MV-4-11 (cell line): ENCODE results near the gene TECR.
A peak's percentile ranks its signal among the peaks of the same experiment; 100 is the strongest.

Experiments used
- DNase-seq: peaks from one replicate; lab custom pipeline; 2025; lab: John Stamatoyannopoulos, UW

Gene TECR

DNA sequence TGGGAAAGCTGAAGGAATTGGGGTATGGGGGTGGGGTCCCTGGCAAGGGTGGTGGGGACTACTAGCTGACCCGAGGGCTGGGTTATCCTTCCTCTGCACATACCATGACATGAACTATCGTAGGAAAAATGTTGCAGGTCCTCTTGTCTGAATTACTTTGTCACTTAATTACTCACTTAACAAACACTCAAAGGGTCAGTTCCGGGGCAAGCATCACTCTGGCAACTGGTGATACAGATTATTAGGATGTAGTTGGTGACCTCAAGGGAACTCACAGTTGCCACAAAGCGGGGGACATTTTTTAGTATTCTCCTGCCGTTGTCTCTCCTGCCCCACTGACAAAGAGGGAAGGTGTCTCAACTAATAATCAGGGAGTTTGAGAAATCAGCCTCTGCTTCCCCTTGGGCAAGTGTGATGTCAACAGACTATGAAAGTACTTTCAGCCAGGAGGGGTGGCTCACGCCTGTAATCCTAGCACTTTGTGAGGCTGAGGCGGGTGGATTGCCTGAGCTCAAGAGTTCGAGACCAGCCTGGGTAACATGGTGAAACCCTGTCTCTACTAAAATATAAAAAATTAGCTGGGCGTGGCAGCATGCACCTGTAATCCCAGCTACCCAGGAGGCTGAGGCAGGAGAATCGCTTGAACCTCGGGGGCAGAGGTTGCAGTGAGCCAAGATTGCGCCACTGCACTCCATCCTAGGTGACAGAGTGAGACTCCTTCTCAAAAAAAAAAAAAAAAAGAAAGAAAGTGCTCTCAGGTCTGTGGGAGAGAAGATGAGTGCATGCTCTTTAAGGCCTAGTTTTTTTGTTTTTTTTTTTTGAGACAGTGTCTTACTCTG lies 21.5 kb upstream of the TECR start:
- peak; percentile 69 for DNase-seq

- peak; percentile 96 for DNase-seq
Observed at GRCh38 chr19:14510311-14511228, 18.8 kb upstream of the TECR start.

- no peak for DNase-seq
Observed at GRCh38 chr19:14511229-14511593, 18.2 kb upstream of the TECR start.

DNA sequence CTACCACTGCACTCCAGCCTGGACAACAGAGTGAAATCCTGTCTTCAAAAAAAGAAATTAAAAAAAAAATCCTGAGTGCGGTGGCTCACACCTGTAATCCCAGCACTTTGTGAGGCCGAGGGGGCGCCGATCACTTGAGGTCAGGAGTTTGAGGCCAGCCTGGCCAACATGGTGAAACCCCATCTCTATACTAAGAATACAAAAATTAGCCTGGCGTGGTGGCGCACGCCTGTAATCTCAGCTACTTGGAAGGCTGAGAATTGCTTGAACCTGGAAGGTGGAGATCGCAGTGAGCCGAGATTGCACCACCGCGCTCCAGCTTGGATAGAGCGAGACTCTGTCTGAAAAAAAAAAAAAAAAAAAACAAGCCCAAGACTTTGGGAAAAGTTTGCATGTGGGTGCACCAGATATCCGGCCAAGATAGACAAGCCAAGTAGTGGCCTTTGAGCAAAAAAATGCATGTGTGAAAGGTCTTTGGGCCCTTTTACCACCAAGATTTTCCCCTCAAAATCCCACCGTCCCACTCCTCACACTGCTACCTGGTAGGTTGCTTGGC lies 16.9 kb upstream of the TECR start:
- no peak for DNase-seq

DNA sequence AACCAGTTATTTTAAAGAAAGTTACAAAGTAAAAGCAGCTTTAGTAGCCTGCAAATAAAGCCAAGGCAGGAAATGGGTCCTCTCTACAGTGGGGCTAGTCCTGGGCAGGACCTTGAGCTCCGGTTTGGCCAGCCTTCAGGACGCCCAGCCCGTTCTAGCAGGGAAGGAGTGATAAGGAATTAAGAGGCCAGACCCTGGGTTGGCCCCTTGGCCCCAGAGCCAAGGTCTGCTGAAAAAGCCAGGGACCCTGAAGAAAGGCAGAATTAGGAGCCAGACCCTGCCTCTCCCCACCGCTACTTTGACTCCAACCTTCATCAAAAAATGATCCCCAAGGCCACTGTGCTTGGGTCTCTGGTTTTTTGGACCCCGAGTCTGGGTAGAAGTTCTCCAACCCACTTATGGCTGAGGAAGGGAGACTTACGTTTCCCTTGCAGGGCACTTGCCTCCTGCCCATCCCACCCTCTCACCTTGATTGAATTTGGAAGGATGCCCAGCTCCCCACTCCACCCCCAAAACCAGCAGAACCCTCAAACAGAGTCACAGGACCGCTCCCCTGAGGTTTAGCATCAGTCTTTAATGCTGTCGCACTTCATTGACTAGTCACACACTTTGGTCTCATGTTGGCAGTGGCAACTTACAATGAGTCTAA lies 15.1 kb upstream of the TECR start:
- no peak for DNase-seq

- DNase-seq, result no peak
Observed at GRCh38 chr19:14515501-14516047, 13.8 kb upstream of the TECR start.

- no peak for DNase-seq
Observed at GRCh38 chr19:14516048-14516534, 13.3 kb upstream of the TECR start.

DNA sequence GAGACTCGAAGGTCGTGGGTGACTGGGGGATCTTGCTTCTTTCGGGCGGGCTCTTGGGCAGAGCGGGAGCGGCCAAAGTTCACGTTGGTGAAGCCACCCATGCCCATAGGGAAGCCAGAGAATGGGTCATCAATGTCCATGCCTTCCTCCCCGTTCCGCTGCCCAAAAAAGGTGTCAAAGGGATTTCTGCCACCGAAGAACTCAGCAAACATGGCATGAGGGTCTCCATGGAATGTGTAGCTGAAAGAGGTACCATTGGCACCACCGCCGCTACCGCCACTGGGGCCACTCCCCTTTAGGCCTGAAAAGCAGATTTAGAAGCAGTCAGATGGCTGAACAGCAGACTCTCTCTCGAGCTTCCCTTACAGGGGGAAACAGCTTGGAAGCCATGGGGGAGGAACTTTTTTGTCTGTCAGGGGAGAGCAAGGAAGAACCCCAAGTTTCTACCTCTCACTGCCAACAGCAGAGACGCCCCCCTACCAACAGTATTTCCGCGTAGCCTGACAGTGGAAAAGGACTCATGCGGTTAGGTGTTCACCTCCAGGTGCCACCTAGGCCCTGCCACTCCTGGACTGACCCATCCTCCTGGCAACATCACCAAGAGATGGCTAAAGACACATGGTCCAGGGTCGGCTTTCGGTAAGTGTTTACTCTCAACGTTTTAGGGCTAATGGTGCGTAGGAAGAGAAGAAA lies 12.5 kb upstream of the TECR start:
- DNase-seq, result no peak

DNA sequence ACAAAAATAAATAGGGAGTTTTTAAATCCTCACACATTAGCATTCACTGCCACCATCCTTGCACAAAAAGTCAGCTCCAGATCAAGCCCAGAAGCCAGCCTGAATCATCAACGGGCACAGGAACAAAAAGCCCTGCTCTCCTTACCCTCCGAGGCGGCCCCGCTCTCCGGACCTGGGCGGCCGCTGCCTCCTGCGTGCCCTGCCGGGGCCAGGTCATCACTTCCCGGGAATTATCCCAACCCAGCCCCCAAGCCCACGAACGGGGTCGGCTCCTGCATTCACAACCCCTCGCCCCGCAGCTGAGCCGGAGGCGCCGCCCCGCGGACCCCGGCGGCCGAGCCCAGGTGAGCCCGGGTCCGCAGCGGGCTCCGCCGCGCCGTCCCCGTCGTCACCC lies 12.0 kb upstream of the TECR start:
- DNase-seq, result no peak

DNA sequence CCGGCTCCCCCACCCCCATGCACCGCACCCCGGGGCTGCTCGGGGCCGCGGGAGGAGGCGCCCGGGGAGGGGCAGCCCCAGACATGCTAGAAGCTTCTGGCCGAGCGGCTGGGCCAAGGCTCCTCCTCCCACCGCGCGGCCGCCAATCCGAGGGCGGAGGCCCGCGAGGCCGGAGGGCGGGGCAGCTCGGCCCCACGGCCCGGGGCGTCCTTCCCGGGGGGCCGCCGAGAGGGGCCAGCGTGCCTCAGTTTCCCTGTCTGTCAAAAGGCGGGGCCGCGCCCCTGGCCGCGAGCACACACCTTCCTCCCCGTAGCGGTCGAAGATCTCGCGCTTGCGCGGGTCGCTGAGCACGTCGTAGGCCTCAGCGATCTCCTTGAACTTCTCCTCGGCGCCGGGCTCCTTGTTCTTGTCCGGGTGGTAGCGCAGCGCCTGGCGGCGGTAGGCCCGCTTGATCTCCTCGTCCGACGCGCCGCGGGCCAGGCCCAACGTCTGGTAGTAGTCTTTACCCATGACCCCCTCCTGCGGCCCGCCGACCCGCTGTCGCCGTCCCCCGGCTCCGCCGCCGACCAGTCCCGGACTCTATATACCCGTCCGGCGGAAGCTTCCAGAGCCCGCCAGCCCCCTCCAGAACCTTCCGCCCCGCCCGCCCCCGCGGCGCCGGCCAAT lies 11.4 kb upstream of the TECR start, which contains the start of gene DNAJB1:
TSS of gene DNAJB1 (minus strand) at position 558 of the 666 bp plus-strand sequence. CDS start at position 510, 48 bp downstream.
- peak; percentile 69 for DNase-seq

- no peak for DNase-seq
Observed at GRCh38 chr19:14519245-14519859, 10.0 kb upstream of the TECR start.

DNA sequence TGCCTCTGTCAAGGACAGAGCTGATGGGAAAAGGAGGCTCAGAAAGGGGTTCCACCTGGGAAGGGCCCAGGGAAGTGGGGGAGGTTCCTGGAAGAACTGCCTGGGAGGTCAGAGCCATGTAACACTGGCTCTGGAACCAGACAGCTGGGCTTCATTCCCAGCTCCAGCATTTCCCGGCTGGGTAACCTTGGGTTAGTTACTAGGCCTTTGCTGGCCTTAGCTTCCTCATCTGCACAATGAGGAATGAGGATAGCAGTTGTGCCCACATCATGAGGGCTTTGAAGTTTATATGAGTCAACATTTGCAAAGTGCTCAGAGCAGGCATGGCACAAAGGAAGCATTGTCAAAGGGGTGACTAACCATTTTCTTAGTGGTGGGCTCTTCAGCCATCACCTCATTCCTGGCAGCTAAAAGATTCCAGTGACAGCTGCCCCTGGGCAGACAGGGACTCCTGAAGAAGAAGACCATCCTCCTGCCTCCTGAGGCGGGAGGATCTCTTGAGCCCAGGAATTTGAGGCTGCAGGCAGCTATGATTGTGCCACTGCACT lies 9.5 kb upstream of the TECR start:
- peak; percentile 59 for DNase-seq

GRCh38 chr19:14520543-14520942 lies 8.9 kb upstream of the TECR start:
- DNase-seq, result no peak

- no peak for DNase-seq
Observed at GRCh38 chr19:14525729-14526128, 3.7 kb upstream of the TECR start.

DNA sequence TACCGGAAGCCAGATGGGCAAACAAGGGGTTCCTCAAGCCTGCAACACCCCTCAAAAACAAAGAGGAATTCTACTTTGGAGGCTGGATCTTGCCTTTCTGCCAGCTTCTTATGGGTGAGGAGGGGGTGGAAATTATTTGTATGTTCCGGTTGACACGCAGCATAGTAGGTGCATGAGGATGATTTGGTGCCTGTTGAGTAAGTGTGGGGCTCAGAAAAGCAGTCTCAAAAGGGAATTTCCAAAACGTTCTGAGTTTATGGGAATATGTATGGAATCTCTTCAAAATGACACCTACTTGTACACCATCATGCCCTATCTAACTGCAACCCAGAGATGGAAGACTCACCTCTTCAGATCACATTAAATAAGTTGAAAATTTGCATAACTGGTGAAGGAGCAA lies 3.0 kb upstream of the TECR start:
- no peak for DNase-seq

GRCh38 chr19:14528419-14529253 lies 758 bp upstream of the TECR start:
- DNase-seq, result peak; percentile 35

- DNase-seq, result peak; percentile 52
Observed at GRCh38 chr19:14530005-14530348, 583 bp downstream of the TECR start.

- peak; percentile 88 for DNase-seq
Observed at GRCh38 chr19:14530506-14530905, 1.1 kb downstream of the TECR start.

DNA sequence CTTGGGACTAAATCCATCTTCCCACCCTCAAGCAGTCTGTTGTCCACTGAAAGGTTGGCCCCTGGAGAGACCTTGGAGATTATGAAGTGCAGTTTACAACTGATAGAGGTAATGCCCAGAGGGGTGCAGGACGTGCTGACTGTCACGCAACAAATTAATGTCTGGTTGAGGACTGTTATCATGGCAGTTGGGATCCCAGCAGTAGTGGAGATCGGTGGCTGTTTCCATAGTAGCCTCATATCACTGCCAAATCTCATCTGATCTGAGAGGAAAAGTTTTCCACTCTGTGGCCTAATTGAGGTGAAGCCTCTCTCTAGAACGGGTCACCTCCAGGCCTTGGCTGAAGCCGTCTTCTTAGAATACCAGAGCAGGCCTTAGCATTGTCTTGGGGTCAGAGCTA lies 4.1 kb downstream of the TECR start:
- DNase-seq, result no peak
